Tibial nerve (tissue), 4 donors: ENCODE measurements around the gene GLYR1.

Experiments used
- EP300 ChIP-seq, 2 donors: sonication (generic); formaldehyde crosslinking; IDR thresholded peaks; one replicate each; pipeline ENCODE4 v1.6.1; 2017; ENCODE audit warnings: antibody characterized with exemption in 2 of 2, mild to moderate bottlenecking in 1 of 2
- POLR2A ChIP-seq, 2 donors: fragments of 450-650 bp; IDR thresholded peaks; one replicate each; pipeline ENCODE4 v1.6.1; 2017; ENCODE audit warnings: antibody characterized with exemption in 2 of 2, mild to moderate bottlenecking in 2 of 2, moderate library complexity in 2 of 2
- TF ChIP-seq, protein P1 (sequence below), 5 experiments: fragments of 200-600 bp in 3 of 5; fragments of 450-650 bp in 2 of 5; sonication (generic) in 3 of 5; IDR thresholded peaks; one replicate each; pipeline ENCODE4 v1.5.1; 2016 to 2019; ENCODE audit warnings: antibody characterized with exemption in 5 of 5, mild to moderate bottlenecking in 3 of 5, moderate library complexity in 2 of 5

DNA sequence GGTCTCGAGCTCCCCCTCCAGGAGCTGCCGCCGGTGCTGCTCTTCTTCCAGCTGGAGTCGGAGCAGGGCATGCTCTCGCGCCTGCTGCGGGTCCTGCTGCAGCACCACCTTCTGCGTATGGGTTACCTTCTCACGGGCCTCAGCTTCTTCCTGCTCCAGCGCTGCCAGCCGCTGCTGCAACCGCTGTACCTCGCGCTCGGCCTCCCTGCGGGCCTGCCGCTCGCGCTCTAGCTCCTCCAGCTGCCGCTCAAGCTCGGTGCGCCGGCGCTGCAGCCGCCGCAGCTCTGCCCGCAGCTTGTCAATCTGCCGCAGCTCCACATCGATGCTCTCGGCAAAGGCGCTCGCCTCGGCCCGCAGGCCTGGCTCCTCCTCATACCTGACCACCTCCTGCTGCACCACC is 37.1 kb upstream of the GLYR1 start:
- TF ChIP-seq, protein P1, sequence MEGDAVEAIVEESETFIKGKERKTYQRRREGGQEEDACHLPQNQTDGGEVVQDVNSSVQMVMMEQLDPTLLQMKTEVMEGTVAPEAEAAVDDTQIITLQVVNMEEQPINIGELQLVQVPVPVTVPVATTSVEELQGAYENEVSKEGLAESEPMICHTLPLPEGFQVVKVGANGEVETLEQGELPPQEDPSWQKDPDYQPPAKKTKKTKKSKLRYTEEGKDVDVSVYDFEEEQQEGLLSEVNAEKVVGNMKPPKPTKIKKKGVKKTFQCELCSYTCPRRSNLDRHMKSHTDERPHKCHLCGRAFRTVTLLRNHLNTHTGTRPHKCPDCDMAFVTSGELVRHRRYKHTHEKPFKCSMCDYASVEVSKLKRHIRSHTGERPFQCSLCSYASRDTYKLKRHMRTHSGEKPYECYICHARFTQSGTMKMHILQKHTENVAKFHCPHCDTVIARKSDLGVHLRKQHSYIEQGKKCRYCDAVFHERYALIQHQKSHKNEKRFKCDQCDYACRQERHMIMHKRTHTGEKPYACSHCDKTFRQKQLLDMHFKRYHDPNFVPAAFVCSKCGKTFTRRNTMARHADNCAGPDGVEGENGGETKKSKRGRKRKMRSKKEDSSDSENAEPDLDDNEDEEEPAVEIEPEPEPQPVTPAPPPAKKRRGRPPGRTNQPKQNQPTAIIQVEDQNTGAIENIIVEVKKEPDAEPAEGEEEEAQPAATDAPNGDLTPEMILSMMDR (IDR thresholded peaks at IDR 0.05): no peak
- TF ChIP-seq POLR2A (IDR thresholded peaks at IDR 0.05) (no peak), EP300 (IDR thresholded peaks at IDR 0.05) (no peak)
